Ascending aorta (tissue), 2 donors: ENCODE results near the gene SLCO2A1. TPM values are rescaled to one million over a fixed set of nuclear protein-coding genes. Genes with fewer than 3 reads are reported as not detected.

Source experiments
- DNase-seq, 2 donors: peaks; one replicate each; pipeline ENCODE4 v3.0.0-alpha.2; 2019; ENCODE audit warnings: low spot score in 2 of 2
- H3K27ac ChIP-seq, 2 donors: fragments of 200-600 bp; sonication (generic); one replicate each; pipeline ENCODE4 v1.5.1; 2016 to 2017; ENCODE audit warnings: mild to moderate bottlenecking in 1 of 2
- H3K27me3 ChIP-seq: fragments of 200-600 bp; sonication (generic); one replicate; pipeline ENCODE4 v1.5.1; 2017
- H3K36me3 ChIP-seq, 2 donors: fragments of 200-600 bp; sonication (generic); one replicate each; pipeline ENCODE4 v1.5.1; 2016
- H3K4me1 ChIP-seq, 2 donors: fragments of 200-600 bp; sonication (generic); one replicate each; pipeline ENCODE4 v1.5.1; 2016 to 2017; ENCODE audit warnings: mild to moderate bottlenecking in 1 of 2
- H3K4me3 ChIP-seq, 2 donors: fragments of 200-600 bp; sonication (generic); one replicate each; pipeline ENCODE4 v1.5.1; 2016 to 2017; ENCODE audit warnings: mild to moderate bottlenecking in 1 of 2
- H3K9me3 ChIP-seq, 2 donors: fragments of 200-600 bp; sonication (generic); one replicate each; pipeline ENCODE4 v1.5.1; 2016
- intact Hi-C: fragments of 100-400 bp; cut with DNase I; formaldehyde crosslinking; loops from one replicate; pipeline ENCODE4 v1.15.1; 2023
- total RNA-seq: library from RNA; depleted of rRNA; stranded (reverse); fragments of >200 nt; gene quantifications from one replicate; pipeline ENCODE4 v1.1.0, GENCODE V29; 2016
- TF ChIP-seq, protein P1 (sequence below), 3 experiments: fragments of 200-600 bp in 2 of 3; fragments of 450-650 bp in 1 of 3; sonication (generic) in 2 of 3; IDR thresholded peaks; one replicate each; pipeline ENCODE4 v1.5.1; 2016 to 2019; ENCODE audit warnings: antibody characterized with exemption in 3 of 3, mild to moderate bottlenecking in 1 of 3, moderate library complexity in 1 of 3

SLCO2A1 gene
- total RNA-seq, 1 donor from 2014 or later, result 111 TPM

DNA sequence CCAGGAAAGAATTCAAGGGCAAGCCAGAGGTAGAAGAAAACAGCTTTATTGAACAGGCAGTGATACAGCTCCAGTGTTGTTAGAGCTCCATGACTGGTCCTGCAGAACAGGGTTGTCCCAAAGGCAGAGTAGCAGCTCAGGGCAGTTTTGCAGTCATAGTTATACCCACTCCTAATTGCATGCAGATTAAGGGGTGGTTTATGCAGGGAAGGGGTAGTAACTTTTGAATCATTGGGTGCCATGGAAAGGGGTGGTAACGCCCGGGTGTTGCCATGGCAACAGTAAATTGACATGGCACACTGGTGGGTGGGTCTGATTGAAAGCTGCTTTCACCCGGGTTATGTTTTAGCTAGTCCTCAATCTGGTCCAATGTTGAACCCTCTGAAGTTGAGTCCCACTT lies 124.3 kb downstream of the SLCO2A1 start:
- DNase-seq, result no peak
- no peaks in the 10 kb centered on the region for H3K27me3 ChIP-seq

DNA sequence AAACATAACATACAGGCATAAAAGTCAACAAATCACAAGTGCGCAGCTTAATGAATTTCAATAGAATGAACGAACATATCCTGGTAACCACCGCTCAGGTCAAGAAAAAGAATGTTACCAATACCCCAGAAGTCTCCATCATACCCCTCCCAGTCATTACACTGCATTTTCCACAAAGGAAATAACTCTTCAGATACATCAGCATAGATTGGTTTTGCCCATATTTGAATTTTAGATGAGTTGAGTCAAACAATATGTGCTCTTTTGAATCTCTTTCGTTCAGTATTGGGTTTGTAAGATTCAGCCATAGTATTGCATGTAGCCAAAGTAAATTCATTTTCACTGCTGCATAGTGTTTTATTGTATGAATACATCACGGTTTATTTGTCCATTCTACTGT lies 127.9 kb downstream of the SLCO2A1 start:
- intact Hi-C loops, result no loop called here
- no peaks in the 10 kb centered on the region for H3K4me1 ChIP-seq
- no peak overlapping the region for H3K27ac ChIP-seq
- no peak overlapping the region for H3K4me3 ChIP-seq
- TF ChIP-seq, protein P1, sequence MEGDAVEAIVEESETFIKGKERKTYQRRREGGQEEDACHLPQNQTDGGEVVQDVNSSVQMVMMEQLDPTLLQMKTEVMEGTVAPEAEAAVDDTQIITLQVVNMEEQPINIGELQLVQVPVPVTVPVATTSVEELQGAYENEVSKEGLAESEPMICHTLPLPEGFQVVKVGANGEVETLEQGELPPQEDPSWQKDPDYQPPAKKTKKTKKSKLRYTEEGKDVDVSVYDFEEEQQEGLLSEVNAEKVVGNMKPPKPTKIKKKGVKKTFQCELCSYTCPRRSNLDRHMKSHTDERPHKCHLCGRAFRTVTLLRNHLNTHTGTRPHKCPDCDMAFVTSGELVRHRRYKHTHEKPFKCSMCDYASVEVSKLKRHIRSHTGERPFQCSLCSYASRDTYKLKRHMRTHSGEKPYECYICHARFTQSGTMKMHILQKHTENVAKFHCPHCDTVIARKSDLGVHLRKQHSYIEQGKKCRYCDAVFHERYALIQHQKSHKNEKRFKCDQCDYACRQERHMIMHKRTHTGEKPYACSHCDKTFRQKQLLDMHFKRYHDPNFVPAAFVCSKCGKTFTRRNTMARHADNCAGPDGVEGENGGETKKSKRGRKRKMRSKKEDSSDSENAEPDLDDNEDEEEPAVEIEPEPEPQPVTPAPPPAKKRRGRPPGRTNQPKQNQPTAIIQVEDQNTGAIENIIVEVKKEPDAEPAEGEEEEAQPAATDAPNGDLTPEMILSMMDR (IDR thresholded peaks at IDR 0.05), result no peak
- H3K27me3 ChIP-seq, result no peaks in the 10 kb centered on the region
- no peak for DNase-seq
- no peaks in the 10 kb centered on the region for H3K36me3 ChIP-seq
- no peaks in the 10 kb centered on the region for H3K9me3 ChIP-seq

More for the DNA sequence above, 124.3 kb downstream of the SLCO2A1 start:
- Histone ChIP-seq H3K27ac (no peak overlapping the region), H3K36me3 (no peaks in the 10 kb centered on the region), H3K9me3 (no peaks in the 10 kb centered on the region), H3K4me3 (no peak overlapping the region), H3K4me1 (no peaks in the 10 kb centered on the region)
- intact Hi-C loops, result no loop called here
- TF ChIP-seq, protein P1 (IDR thresholded peaks at IDR 0.05), result no peak

DNA sequence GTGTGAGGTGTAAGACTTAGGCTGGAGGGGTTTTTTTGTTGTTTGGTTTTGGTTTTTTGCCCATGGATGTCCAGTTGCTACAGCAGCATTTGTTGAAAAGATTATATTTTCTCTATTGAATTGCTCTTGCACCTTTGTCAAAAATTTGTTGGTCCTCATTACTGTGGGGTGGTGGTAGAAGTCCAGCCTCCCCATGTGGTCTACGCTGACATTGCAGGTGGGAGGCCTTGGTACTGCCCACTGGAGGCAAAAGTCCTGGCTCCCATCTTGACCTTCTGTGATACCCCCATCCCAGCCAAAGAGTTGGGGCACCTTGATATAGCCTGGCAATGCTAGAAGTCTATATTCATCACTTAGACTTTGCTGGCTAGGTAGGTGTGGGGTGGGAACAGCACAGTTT lies 128.6 kb downstream of the SLCO2A1 start:
- TF ChIP-seq, protein P1 (IDR thresholded peaks at IDR 0.05), result no peak
- Histone ChIP-seq H3K27me3 (no peaks in the 10 kb centered on the region), H3K36me3 (no peaks in the 10 kb centered on the region), H3K27ac (no peak overlapping the region), H3K4me3 (no peak overlapping the region), H3K4me1 (peaks cover 0 to 1% of the 10 kb centered on the region in 2 donors), H3K9me3 (no peaks in the 10 kb centered on the region)
- DNase-seq, result no peak
- intact Hi-C loops, result no loop called here

DNA sequence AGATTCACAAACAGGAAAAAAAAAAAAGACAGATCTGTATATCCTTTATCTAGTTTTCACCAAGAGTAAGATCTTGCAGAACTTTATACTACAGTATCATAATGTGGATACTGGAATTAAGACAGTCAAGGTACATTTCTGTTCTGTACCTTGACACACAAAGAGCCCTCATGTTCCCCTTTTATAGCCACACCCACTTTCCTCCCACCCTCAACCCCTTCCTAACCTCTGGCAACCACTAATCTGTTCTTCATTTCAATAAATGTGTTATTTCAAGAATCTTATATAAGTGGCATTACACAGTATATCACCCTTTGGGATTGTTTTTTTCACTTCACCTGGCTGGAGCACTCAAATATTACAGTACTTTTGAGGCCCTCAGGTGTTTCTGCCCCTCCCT lies 130.4 kb downstream of the SLCO2A1 start:
- intact Hi-C loops, result no loop called here
- no peak overlapping the region for H3K27ac ChIP-seq
- no peak for DNase-seq
- H3K9me3 ChIP-seq, result no peaks in the 10 kb centered on the region
- no peak overlapping the region for H3K4me3 ChIP-seq
- H3K4me1 ChIP-seq, result peaks cover 0 to 5% of the 10 kb centered on the region in 2 donors
- TF ChIP-seq, protein P1 (IDR thresholded peaks at IDR 0.05), result no peak
- H3K36me3 ChIP-seq, result no peaks in the 10 kb centered on the region
- no peaks in the 10 kb centered on the region for H3K27me3 ChIP-seq

DNA sequence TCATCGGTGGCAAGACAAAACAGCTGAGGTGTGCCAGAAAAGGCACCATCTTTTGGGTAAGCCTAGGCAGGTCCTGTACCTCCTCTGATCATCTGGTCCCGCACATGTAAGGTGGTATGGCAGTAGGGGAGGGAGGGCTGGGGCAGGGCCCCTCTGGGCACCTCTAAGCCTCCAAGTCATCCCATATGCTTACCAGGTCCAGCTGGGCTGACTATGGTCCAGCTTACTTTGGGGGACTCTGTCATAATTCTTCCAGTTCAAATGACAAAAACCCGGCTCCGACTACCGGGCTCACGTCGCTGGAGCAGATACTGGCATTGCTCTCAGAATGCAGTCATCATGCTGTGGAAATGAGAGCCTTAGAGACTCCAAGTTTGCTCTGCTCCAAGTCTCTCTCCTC lies 132.2 kb downstream of the SLCO2A1 start:
- Histone ChIP-seq H3K4me3 (no peak overlapping the region), H3K9me3 (no peaks in the 10 kb centered on the region), H3K4me1 (peaks cover 0 to 6% of the 10 kb centered on the region in 2 donors), H3K27ac (no peak overlapping the region), H3K36me3 (no peaks in the 10 kb centered on the region), H3K27me3 (no peaks in the 10 kb centered on the region)
- TF ChIP-seq, protein P1 (IDR thresholded peaks at IDR 0.05), result no peak
- intact Hi-C loops, result no loop called here
- DNase-seq, result no peak
